Neural cell (in vitro differentiated cells): ENCODE measurements around the gene CAMKMT.
A peak's percentile ranks its signal among the peaks of the same experiment; 100 is the strongest.

Experiments
- CTCF ChIP-seq: fragments of 450-650 bp; IDR thresholded peaks from 2 replicates; pipeline ENCODE4 v1.5.1; 2014; ENCODE audit warnings: antibody characterized with exemption, mild to moderate bottlenecking, moderate library complexity; ENCODE audit not compliant: poor library complexity, severe bottlenecking
- EP300 ChIP-seq: fragments of 450-650 bp; conservative IDR thresholded peaks from 2 replicates; pipeline ENCODE4 v1.6.1; 2014; ENCODE audit warnings: antibody characterized with exemption, mild to moderate bottlenecking, moderate library complexity; ENCODE audit not compliant: poor library complexity, severe bottlenecking
- EZH2 ChIP-seq: fragments of 200-600, 300-800 bp; shearing (Covaris generic), sonication (generic); IDR thresholded peaks from 2 replicates; pipeline ENCODE4 v1.6.1; 2014; ENCODE audit warnings: antibody characterized with exemption, low read length, borderline replicate concordance, mild to moderate bottlenecking; ENCODE audit not compliant: insufficient read depth, poor library complexity, severe bottlenecking
- POLR2AphosphoS5 ChIP-seq: IDR thresholded peaks from 2 replicates; pipeline ENCODE4 v1.6.1; 2012

GRCh38 chr2:44682459-44682858, 320.7 kb downstream of the CAMKMT start:
- no peak for TF ChIP-seq CTCF
- peak; percentile 20 for TF ChIP-seq POLR2AphosphoS5
- TF ChIP-seq EZH2 = no peak
- TF ChIP-seq EP300 = no peak
